Neuronal stem cell (in vitro differentiated cells): ENCODE data around the gene CRADD.

ENCODE experiments used
- DNase-seq: peaks from one replicate; pipeline ENCODE4 v3.0.0-alpha.2; 2013; ENCODE audit warnings: low spot score
- H2AFZ ChIP-seq: one replicate; pipeline ENCODE4 v1.6.1; 2013; ENCODE audit warnings: mild to moderate bottlenecking, low read length, inconsistent platforms
- H2AK5ac ChIP-seq: 2 replicates; pipeline ENCODE4 v1.6.1; 2013; ENCODE audit warnings: low read depth, mild to moderate bottlenecking, inconsistent platforms, low read length, moderate library complexity, mixed read lengths
- H2BK120ac ChIP-seq: 2 replicates; pipeline ENCODE4 v1.6.1; 2013; ENCODE audit warnings: low read depth, mild to moderate bottlenecking, inconsistent platforms, low read length, moderate library complexity, mixed read lengths
- H2BK12ac ChIP-seq: one replicate; pipeline ENCODE4 v1.6.1; 2013; ENCODE audit warnings: low read length, inconsistent platforms
- H2BK15ac ChIP-seq: 2 replicates; pipeline ENCODE4 v1.6.1; 2013; ENCODE audit warnings: mild to moderate bottlenecking, low read length, inconsistent platforms, mixed read lengths
- H2BK5ac ChIP-seq: one replicate; pipeline ENCODE4 v1.6.1; 2013; ENCODE audit warnings: inconsistent platforms, mild to moderate bottlenecking, low read length, moderate library complexity
- H3K14ac ChIP-seq: one replicate; pipeline ENCODE4 v1.6.1; 2013; ENCODE audit warnings: low read length, inconsistent platforms
- H3K18ac ChIP-seq: 2 replicates; pipeline ENCODE4 v1.6.1; 2013; ENCODE audit warnings: low read length, inconsistent platforms
- H3K23ac ChIP-seq: 2 replicates; pipeline ENCODE4 v1.6.1; 2013; ENCODE audit warnings: low read depth, mild to moderate bottlenecking, mixed read lengths, low read length, inconsistent platforms; ENCODE audit not compliant: poor library complexity
- H3K27ac ChIP-seq: replicated peaks from 3 replicates; pipeline ENCODE4 v1.5.1; 2013; ENCODE audit warnings: low read length, inconsistent platforms
- H3K27me3 ChIP-seq, 3 experiments: 2 replicates each; pipeline ENCODE4 v1.6.1; 2013; ENCODE audit warnings: low read length in 3 of 3, mild to moderate bottlenecking in 2 of 3, inconsistent platforms in 1 of 3, low read depth in 1 of 3, mixed read lengths in 1 of 3, moderate library complexity in 1 of 3; ENCODE audit not compliant: control insufficient read depth in 3 of 3, insufficient read depth in 3 of 3
- H3K36me3 ChIP-seq, 2 donors: replicated peaks in 1 of 2; 2 replicates each; pipeline ENCODE4 v1.6.1; 2013; ENCODE audit warnings: low read length in 2 of 2; ENCODE audit not compliant: control insufficient read depth in 2 of 2, insufficient read depth in 2 of 2
- H3K4ac ChIP-seq: 2 replicates; pipeline ENCODE4 v1.6.1; 2013; ENCODE audit warnings: inconsistent platforms, mild to moderate bottlenecking, low read length, moderate library complexity
- H3K4me1 ChIP-seq, 2 donors: 1 replicate in 1 of 2; 2 replicates in 1 of 2; pipeline ENCODE4 v1.6.1; 2013; ENCODE audit warnings: low read length in 2 of 2, low read depth in 1 of 2; ENCODE audit not compliant: control insufficient read depth in 2 of 2, insufficient read depth in 1 of 2
- H3K4me2 ChIP-seq: one replicate; pipeline ENCODE4 v1.6.1; 2013; ENCODE audit warnings: mild to moderate bottlenecking, low read length, inconsistent platforms; ENCODE audit not compliant: insufficient read depth, poor library complexity, severe bottlenecking
- H3K4me3 ChIP-seq, 2 donors: 2 replicates each; pipeline ENCODE4 v1.5.1; 2013; ENCODE audit warnings: low read length in 2 of 2, mild to moderate bottlenecking in 2 of 2, inconsistent platforms in 1 of 2, moderate library complexity in 1 of 2
- H3K79me1 ChIP-seq: one replicate; pipeline ENCODE4 v1.6.1; 2013; ENCODE audit warnings: low read depth, mild to moderate bottlenecking, inconsistent platforms, low read length, moderate library complexity
- H3K9ac ChIP-seq: one replicate; pipeline ENCODE4 v1.6.1; 2013; ENCODE audit warnings: mild to moderate bottlenecking, low read depth, low read length, inconsistent platforms; ENCODE audit not compliant: poor library complexity
- H3K9me3 ChIP-seq, 2 donors: replicated peaks in 1 of 2; 2 replicates each; pipeline versions ENCODE3 to v1.6.1; 2013; ENCODE audit warnings: low read length in 2 of 2, mild to moderate bottlenecking in 2 of 2, inconsistent platforms in 1 of 2, low read depth in 1 of 2, mixed read lengths in 1 of 2, moderate library complexity in 1 of 2; ENCODE audit not compliant: control insufficient read depth in 2 of 2, insufficient read depth in 1 of 2
- H4K8ac ChIP-seq: one replicate; pipeline ENCODE4 v1.6.1; 2013; ENCODE audit warnings: low read depth, mild to moderate bottlenecking, inconsistent platforms, low read length, moderate library complexity
- H4K91ac ChIP-seq: one replicate; pipeline ENCODE4 v1.6.1; 2013; ENCODE audit warnings: low read length, low read depth, mild to moderate bottlenecking, inconsistent platforms; ENCODE audit not compliant: poor library complexity
- WGBS, 2 donors: extraction: QIAGEN DNeasy Blood & Tissue Kit; methylation state at CpG; one replicate each; pipeline ENCODE4 v1.1.7; 2013; ENCODE audit warnings: missing lambda C conversion rate in 2 of 2, mixed read lengths in 1 of 2; ENCODE audit not compliant: insufficient read length in 2 of 2, insufficient replicate concordance in 1 of 2; ENCODE audit errors: extremely low coverage in 2 of 2; 5-methylcytosine and 5-hydroxymethylcytosine counted together

Gene CRADD

GRCh38 chr12:93860668-93861373 is 183.6 kb downstream of the CRADD start:
- WGBS, 2 donors = no CpG with 5 or more reads among the region's 7 CpGs
- Histone ChIP-seq H2AFZ (no peak overlapping the region), H3K9ac (no peak overlapping the region), H3K18ac (no peak overlapping the region), H2AK5ac (no peak overlapping the region), H3K4me2 (no peak overlapping the region), H3K27me3 (no peaks in the 10 kb centered on the region), H4K8ac (no peak overlapping the region), H3K23ac (no peak overlapping the region), H3K4ac (no peak overlapping the region), H3K4me1 (peaks cover 2 to 15% of the 10 kb centered on the region in 2 donors), H2BK120ac (no peak overlapping the region), H3K27ac (no peak overlapping the region), H3K79me1 (no peaks in the 10 kb centered on the region), H4K91ac (no peak overlapping the region), H2BK12ac (no peak overlapping the region), H3K36me3 (no peaks in the 10 kb centered on the region), H2BK15ac (no peak overlapping the region), H3K14ac (no peak overlapping the region), H2BK5ac (no peak overlapping the region), H3K4me3 (no peak overlapping the region), H3K9me3 (peaks cover 0 to 8% of the 10 kb centered on the region in 2 donors)
- DNase-seq = no peak

DNA sequence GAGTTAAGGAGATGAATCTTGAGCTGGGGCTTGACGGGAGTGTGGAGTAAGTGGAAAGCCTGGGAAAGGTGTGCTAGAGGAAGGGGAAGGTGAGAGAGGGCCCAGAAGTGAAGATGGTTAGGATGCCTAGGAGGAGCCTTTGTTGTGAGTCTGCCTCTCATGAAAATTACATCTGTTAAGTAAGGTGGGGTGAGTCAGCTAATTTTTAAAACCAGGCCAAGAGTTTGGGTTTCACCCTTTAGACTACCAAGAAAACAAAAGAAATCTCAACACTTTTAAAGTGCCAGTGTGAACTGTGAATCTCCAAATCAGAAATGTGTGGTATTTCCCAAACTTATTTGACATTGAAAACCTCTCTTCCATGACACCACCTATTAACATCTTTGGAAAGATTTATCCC is 185.2 kb downstream of the CRADD start:
- Histone ChIP-seq H3K23ac (no peak overlapping the region), H3K9me3 (peaks cover 2 to 14% of the 10 kb centered on the region in 2 donors), H3K4me2 (no peak overlapping the region), H3K4me1 (peaks cover 2 to 11% of the 10 kb centered on the region in 2 donors), H3K4ac (no peak overlapping the region), H3K14ac (no peak overlapping the region), H3K27me3 (no peaks in the 10 kb centered on the region), H2BK12ac (no peak overlapping the region), H4K91ac (no peak overlapping the region), H2BK5ac (no peak overlapping the region), H3K79me1 (no peaks in the 10 kb centered on the region), H2BK120ac (no peak overlapping the region), H2AFZ (no peak overlapping the region), H4K8ac (no peak overlapping the region), H3K27ac (no peak overlapping the region), H3K9ac (no peak overlapping the region), H3K18ac (no peak overlapping the region), H3K4me3 (no peak overlapping the region), H2BK15ac (no peak overlapping the region), H3K36me3 (no peaks in the 10 kb centered on the region), H2AK5ac (no peak overlapping the region)
- DNase-seq = no peak
- WGBS, 2 donors = no CpG with 5 or more reads among the region's 1 CpG

GRCh38 chr12:93865751-93866150 is 188.6 kb downstream of the CRADD start:
- Histone ChIP-seq H3K36me3 (no peaks in the 10 kb centered on the region), H2BK5ac (no peak overlapping the region), H3K9ac (no peak overlapping the region), H3K27me3 (no peaks in the 10 kb centered on the region), H3K14ac (no peak overlapping the region), H3K79me1 (no peaks in the 10 kb centered on the region), H2BK120ac (no peak overlapping the region), H3K23ac (no peak overlapping the region), H3K27ac (no peak overlapping the region), H3K4ac (no peak overlapping the region), H2BK15ac (no peak overlapping the region), H2BK12ac (no peak overlapping the region), H2AK5ac (no peak overlapping the region), H3K4me1 (no peaks in the 10 kb centered on the region), H3K18ac (no peak overlapping the region), H2AFZ (no peak overlapping the region), H4K8ac (no peak overlapping the region), H4K91ac (no peak overlapping the region), H3K4me3 (no peak overlapping the region), H3K9me3 (peaks cover 2 to 14% of the 10 kb centered on the region in 2 donors), H3K4me2 (no peak overlapping the region)
- no CpG with 5 or more reads among the region's 1 CpG for WGBS, 2 donors
- DNase-seq = no peak

DNA sequence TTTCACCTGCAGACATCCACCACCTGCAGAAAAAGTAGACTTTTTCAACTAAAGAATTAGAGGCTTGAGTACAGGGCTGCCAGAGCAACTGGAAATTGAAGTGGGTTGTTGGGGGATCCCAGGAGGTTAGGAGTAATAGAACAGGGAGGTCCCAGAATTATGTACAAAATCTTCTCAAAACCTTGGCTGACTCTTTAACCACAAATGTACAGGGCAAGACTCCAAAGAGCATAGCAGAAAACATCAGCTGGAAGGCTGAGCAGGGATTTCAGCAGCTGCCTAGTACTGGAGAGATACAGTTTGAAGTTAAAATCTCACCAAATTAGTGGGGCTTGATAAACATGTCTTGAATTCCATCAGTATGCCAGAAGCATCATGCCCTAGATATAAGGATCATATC is 191.6 kb downstream of the CRADD start:
- H4K8ac ChIP-seq = no peak overlapping the region
- H2BK5ac ChIP-seq = no peak overlapping the region
- no peaks in the 10 kb centered on the region for H3K27me3 ChIP-seq
- no peak overlapping the region for H3K23ac ChIP-seq
- no peak for DNase-seq
- no peak overlapping the region for H3K4me3 ChIP-seq
- no peak overlapping the region for H2BK15ac ChIP-seq
- H4K91ac ChIP-seq = no peak overlapping the region
- no peak overlapping the region for H3K14ac ChIP-seq
- no peak overlapping the region for H2AK5ac ChIP-seq
- no peak overlapping the region for H3K27ac ChIP-seq
- H3K9ac ChIP-seq = no peak overlapping the region
- no peak overlapping the region for H3K4ac ChIP-seq
- no peak overlapping the region for H3K18ac ChIP-seq
- no peaks in the 10 kb centered on the region for H3K36me3 ChIP-seq
- H2BK12ac ChIP-seq = no peak overlapping the region
- H3K4me1 ChIP-seq = no peaks in the 10 kb centered on the region
- peaks cover 2 to 23% of the 10 kb centered on the region in 2 donors for H3K9me3 ChIP-seq
- H3K79me1 ChIP-seq = no peaks in the 10 kb centered on the region
- H2AFZ ChIP-seq = no peak overlapping the region
- no peak overlapping the region for H3K4me2 ChIP-seq
- no peak overlapping the region for H2BK120ac ChIP-seq
